Nephron progenitor cell (in vitro differentiated cells): ENCODE results near the gene CERS1.
A peak's percentile ranks its signal among the peaks of the same experiment; 100 is the strongest.

ENCODE experiments used
- DNase-seq: peaks from one replicate; pipeline ENCODE4 v3.0.0; 2021
- H3K27ac Mint-ChIP-seq: 2 replicates; pipeline ENCODE4 v1.8.0; 2021; ENCODE audit warnings: mild to moderate bottlenecking, moderate library complexity, mixed read lengths
- H3K27me3 Mint-ChIP-seq: 2 replicates; pipeline ENCODE4 v1.8.0; 2021; ENCODE audit warnings: mild to moderate bottlenecking, low read depth, mixed read lengths; ENCODE audit not compliant: poor library complexity
- H3K36me3 Mint-ChIP-seq: 2 replicates; pipeline ENCODE4 v1.8.0; 2021; ENCODE audit warnings: low read depth, mixed read lengths
- H3K4me1 Mint-ChIP-seq: 2 replicates; pipeline ENCODE4 v1.8.0; 2021; ENCODE audit warnings: mixed read lengths
- H3K4me3 Mint-ChIP-seq: 2 replicates; pipeline ENCODE4 v1.8.0; 2021; ENCODE audit warnings: mild to moderate bottlenecking, moderate library complexity, mixed read lengths
- H3K9me3 Mint-ChIP-seq: 2 replicates; pipeline ENCODE4 v1.8.0; 2021; ENCODE audit warnings: mild to moderate bottlenecking, moderate library complexity, mixed read lengths
- TF ChIP-seq, protein P1 (sequence below): fragments of 200-600 bp; sonication (generic); IDR thresholded peaks from 2 replicates; pipeline ENCODE4 v1.5.0; 2021; ENCODE audit warnings: antibody characterized with exemption

The CERS1 gene

DNA sequence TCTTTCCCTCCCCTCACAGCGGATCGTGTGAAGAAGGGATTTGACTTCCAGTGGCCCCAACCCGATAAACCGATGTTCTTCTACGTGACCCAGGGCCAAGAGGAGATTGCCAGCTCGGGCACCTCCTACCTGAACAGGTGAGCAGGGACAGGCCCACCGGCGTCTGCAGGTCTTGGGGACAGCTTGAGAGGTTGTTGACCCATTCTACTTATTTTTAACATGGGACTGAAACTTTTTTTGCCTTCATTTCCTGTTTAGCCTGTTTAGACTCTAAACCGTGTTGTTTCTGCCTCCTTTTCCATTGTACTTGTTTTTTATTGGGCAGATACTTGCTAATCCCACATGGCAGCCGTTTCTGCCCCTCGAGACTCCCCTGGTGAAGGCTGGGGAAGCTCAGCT is 35.7 kb downstream of the CERS1 start:
- Mint-ChIP-seq H3K27me3 (no peaks in the 10 kb centered on the region), H3K9me3 (no peaks in the 10 kb centered on the region), H3K4me3 (no peak overlapping the region), H3K4me1 (peaks cover 6% of the 10 kb centered on the region), H3K36me3 (peaks cover 49% of the 10 kb centered on the region), H3K27ac (no peak overlapping the region)
- DNase-seq = no peak
- TF ChIP-seq, protein P1, sequence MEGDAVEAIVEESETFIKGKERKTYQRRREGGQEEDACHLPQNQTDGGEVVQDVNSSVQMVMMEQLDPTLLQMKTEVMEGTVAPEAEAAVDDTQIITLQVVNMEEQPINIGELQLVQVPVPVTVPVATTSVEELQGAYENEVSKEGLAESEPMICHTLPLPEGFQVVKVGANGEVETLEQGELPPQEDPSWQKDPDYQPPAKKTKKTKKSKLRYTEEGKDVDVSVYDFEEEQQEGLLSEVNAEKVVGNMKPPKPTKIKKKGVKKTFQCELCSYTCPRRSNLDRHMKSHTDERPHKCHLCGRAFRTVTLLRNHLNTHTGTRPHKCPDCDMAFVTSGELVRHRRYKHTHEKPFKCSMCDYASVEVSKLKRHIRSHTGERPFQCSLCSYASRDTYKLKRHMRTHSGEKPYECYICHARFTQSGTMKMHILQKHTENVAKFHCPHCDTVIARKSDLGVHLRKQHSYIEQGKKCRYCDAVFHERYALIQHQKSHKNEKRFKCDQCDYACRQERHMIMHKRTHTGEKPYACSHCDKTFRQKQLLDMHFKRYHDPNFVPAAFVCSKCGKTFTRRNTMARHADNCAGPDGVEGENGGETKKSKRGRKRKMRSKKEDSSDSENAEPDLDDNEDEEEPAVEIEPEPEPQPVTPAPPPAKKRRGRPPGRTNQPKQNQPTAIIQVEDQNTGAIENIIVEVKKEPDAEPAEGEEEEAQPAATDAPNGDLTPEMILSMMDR = no peak

GRCh38 chr19:18859676-18860301 is 36.2 kb downstream of the CERS1 start:
- H3K36me3 Mint-ChIP-seq = peaks cover 51% of the 10 kb centered on the region
- no peak overlapping the region for H3K4me3 Mint-ChIP-seq
- H3K4me1 Mint-ChIP-seq = peaks cover 6% of the 10 kb centered on the region
- H3K27me3 Mint-ChIP-seq = no peaks in the 10 kb centered on the region
- TF ChIP-seq, protein P1 = no peak
- no peak for DNase-seq
- H3K9me3 Mint-ChIP-seq = no peaks in the 10 kb centered on the region
- no peak overlapping the region for H3K27ac Mint-ChIP-seq

GRCh38 chr19:18858906-18859646 is 36.9 kb downstream of the CERS1 start:
- Mint-ChIP-seq H3K9me3 (no peaks in the 10 kb centered on the region), H3K27me3 (no peaks in the 10 kb centered on the region), H3K4me1 (peaks cover 6% of the 10 kb centered on the region), H3K36me3 (peaks cover 54% of the 10 kb centered on the region), H3K27ac (no peak overlapping the region), H3K4me3 (no peak overlapping the region)
- no peak for DNase-seq
- TF ChIP-seq, protein P1 = no peak

DNA sequence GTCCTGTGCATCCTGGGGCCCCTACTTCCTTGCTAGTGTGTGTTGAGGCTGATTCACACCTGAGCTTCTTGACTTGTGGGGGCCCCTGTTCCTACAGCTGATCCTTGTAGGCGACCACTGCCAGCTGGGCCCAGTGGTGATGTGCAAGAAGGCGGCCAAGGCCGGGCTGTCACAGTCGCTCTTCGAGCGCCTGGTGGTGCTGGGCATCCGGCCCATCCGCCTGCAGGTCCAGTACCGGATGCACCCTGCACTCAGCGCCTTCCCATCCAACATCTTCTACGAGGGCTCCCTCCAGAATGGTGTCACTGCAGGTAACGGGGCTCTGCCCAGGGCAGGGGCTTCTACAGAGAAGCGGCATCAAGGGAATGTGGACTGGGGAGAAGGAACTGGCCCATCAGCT is 38.7 kb downstream of the CERS1 start:
- no peak overlapping the region for H3K4me3 Mint-ChIP-seq
- no peak overlapping the region for H3K27ac Mint-ChIP-seq
- no peaks in the 10 kb centered on the region for H3K9me3 Mint-ChIP-seq
- no peak for DNase-seq
- TF ChIP-seq, protein P1 = no peak
- H3K27me3 Mint-ChIP-seq = peaks cover 2% of the 10 kb centered on the region
- H3K36me3 Mint-ChIP-seq = peaks cover 61% of the 10 kb centered on the region
- H3K4me1 Mint-ChIP-seq = peaks cover 20% of the 10 kb centered on the region

- H3K4me1 Mint-ChIP-seq = peaks cover 27% of the 10 kb centered on the region
- H3K9me3 Mint-ChIP-seq = no peaks in the 10 kb centered on the region
- H3K4me3 Mint-ChIP-seq = no peak overlapping the region
- H3K27me3 Mint-ChIP-seq = peaks cover 2% of the 10 kb centered on the region
- H3K27ac Mint-ChIP-seq = no peak overlapping the region
- H3K36me3 Mint-ChIP-seq = peaks cover 54% of the 10 kb centered on the region
- DNase-seq = no peak
- TF ChIP-seq, protein P1 = peak; percentile 24
Observed at GRCh38 chr19:18856385-18857126, 39.4 kb downstream of the CERS1 start.
